ENCODE results near the gene RAPGEFL1.
A peak's percentile ranks its signal among the peaks of the same experiment; 100 is the strongest.
"Not testable (repeated sequence)": the region's sequence is repeated elsewhere in the genome, so short reads cannot be mapped to it uniquely, and the experiment has no call there.

The RAPGEFL1 gene

DNA sequence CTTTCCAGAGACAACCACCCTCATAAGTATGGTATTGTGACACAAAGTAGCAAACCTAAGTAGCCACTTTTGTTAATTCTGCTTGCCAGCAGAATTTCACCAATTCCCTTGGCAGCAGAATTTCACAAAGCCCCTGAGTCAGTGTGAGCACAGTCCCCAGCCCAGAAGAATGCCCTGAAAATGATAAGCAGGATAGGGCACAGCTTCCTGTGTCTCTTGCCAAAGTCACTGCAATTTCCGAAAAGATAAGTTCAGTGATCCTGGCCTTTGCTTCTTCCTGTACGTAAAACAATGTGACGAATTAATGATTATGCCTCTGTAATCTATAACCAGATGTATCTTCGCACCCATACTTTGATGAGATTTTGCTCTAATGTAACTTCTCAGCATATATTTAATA is 25.9 kb downstream of the RAPGEFL1 start:
- DNase-seq (ENCODE audit: low read depth in 2 of 3, low spot score in 1 of 3), result no peak

DNA sequence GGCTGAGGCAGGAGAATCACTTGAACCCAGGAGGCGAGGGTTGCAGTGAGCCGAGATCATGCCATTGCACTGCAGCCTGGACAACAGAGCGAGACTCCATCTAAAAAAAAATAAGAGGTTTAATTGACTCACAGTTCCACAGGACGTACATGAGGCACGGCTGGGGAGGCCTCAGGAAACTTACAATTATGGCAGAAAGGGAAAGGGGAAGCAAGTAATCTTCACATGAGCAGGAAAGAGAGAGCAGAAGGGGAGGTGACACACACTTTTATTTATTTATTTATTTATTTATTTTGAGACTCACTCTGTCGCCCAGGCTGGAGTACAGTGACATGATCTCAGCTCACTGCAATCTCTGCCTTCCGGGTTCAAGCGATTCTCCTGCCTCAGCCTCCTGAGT is 28.9 kb downstream of the RAPGEFL1 start:
- not testable (repeated sequence) for DNase-seq (ENCODE audit: low read depth in 2 of 3, low spot score in 1 of 3)

DNA sequence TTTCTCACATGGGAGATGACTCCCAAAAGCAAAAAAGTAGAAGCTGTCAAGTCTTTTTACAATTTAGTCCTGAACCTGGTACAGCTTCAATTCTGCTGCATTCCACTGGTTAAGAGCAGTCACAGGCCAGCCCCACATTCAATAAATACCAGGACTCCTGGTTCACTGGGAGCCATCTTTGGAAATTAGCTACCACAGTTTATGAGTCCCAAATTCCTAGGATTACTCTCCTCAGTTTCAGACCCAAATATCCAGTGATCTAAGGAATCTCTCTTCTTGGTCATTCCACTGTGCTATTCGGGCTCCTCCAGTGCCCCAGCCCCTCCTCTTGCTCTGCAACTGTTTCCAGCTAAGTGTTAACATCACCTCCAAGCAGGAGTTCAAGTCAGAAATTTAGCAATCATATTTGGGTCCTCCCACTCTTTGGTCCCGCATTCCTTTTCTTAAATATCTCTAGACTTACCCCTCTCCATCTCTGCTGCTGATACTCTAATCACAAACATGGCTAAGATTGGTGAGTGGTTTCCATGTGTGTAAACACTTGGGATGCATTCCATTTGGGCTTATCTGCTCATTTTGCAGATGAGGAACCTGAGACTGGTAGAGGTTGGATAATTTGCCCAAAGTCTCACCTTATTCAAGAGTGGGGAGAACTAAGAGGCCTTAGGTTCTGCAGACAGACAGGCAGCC is 32.3 kb downstream of the RAPGEFL1 start:
- no peak for DNase-seq (ENCODE audit: low read depth in 2 of 3, low spot score in 1 of 3)

- not testable (repeated sequence) for DNase-seq (ENCODE audit: low read depth in 2 of 3, low spot score in 1 of 3)
These were observed 36.6 kb downstream of the RAPGEFL1 start for GRCh38 chr17:40213914-40214313.

- DNase-seq (ENCODE audit: low read depth in 2 of 3, low spot score in 1 of 3), result no peak
These were observed 40.9 kb downstream of the RAPGEFL1 start for GRCh38 chr17:40218006-40218739.

DNA sequence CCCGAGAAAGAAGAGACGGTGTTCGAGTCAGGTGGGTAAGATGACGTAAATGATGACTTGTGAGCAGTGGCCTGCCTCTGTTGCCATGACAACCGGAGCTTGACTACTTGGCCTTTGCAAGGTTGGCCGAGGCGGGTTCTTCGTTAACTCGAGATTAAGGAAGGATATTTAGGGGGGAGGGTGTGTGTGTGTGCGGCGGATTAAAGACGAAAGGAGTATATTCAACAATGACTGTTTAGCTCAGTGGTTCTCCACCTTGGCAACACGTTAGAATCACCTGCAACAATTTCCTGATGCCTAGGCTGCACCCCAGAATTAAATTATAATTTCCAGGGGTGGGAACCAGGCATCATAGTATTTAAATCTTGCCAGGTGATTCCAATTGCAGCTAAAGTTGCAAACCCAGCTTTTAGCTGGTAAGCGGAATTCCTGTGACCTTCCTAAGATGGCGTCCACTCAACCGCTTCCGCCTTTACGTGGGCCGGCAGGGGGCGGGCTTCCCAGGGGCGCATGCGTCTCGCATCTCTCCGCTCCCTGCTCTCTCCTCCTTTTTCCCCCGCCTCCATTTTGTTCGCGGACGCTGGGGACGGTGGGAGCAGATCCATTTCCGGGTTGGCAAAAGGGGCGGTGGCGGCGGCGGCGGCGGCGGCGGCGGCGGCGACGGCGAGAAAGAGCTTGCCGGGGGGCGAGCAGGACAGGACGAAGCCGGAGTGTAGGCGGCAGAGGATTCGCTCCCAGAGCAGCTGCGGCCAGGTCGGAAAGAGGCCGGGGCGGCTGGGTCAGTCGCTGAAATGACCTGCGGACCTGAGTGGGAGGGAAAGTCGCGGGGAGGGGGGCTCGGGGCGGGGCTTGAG is 41.7 kb downstream of the RAPGEFL1 start, which contains the start of gene WIPF2:
Gene WIPF2, plus strand, starts transcription at position 565 of the 854 bp plus-strand sequence. CDS start 37,156 bp downstream, outside the sequence.
- DNase-seq (ENCODE audit: low read depth in 2 of 3, low spot score in 1 of 3), result peak; percentile 94 to 96 (median 95)

DNA sequence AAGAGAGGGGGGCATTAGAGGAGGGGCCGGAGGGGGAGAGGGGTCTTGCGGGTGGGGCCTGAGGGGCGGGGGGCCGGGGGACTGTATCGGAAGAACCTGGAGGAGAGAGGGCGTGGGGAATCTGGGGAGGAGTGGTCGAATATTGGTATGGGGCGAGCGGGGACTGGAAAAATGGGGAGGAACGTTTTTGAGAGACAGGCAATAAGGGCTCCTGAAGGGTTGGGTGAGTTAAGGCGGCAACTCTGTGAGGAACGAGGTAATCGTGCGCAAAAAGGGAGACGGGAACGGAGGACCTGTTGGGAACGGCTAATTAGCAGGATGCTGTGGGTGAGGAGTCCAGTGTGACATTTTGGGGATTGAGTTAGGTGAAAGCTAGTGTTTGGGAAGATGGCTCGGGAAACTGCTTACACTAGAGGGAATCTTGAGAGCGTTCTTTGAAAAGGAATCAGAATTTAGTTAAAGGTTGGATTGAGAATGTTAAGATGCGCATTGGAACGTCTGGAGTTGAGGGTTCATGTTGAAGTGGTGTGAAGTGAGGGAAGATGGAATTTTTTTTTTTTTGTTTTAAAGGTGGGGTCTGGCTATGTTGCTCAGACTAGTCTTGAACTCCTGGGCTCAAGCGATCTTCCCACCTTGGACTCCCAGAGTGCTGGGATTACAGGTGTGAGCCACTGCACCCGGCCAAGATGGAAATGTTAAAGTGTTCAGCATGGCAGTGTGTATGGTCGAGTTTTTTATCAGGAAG is 42.5 kb downstream of the RAPGEFL1 start:
- DNase-seq (ENCODE audit: low read depth in 2 of 3, low spot score in 1 of 3), result peak in 2 of 3 donors; percentile 20 to 30

GRCh38 chr17:40224718-40225550 is 47.7 kb downstream of the RAPGEFL1 start:
- DNase-seq (ENCODE audit: low read depth in 2 of 3, low spot score in 1 of 3), result no peak

DNA sequence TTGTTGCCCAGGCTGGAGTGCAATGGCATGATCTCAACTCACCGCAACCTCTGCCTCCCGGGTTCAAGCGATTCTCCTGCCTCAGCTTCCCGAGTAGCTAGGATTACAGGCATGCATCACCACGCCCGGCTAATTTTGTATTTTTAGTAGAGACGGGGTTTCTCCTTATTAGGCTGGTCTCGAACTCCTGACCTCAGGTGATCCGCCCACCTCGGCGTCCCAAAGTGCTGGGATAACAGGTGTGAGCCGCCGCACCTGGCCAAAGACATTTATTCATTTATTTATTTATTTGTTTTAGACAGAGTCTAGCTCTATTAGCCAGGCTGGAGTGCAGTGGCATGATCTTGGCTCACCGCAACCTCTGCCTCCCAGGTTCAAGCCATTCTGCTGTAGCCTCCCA is 51.9 kb downstream of the RAPGEFL1 start:
- DNase-seq (ENCODE audit: low read depth in 2 of 3, low spot score in 1 of 3), result not testable (repeated sequence)

DNA sequence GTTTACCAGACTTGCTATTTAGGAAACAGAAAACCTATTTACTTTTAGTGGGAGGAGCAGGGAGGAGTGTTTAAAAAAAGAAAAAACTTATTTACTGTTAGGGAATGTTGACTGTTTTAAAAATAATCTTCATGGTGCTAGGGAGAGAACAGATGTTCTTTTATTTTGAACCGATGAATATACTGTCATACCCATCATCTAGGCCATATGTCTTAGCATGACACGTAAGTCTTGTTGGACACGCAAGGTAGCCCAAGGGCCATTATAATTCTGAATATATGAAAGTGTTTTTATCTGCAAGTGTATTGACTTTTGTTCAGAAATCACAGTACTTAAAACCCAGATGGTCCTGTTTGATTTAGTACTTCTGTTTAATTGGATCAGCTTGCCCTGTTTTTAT is 53.4 kb downstream of the RAPGEFL1 start:
- DNase-seq (ENCODE audit: low read depth in 2 of 3, low spot score in 1 of 3), result no peak

- DNase-seq (ENCODE audit: low read depth in 2 of 3, low spot score in 1 of 3), result not testable (repeated sequence)
These were observed 54.7 kb downstream of the RAPGEFL1 start for GRCh38 chr17:40231928-40232327.

GRCh38 chr17:40241252-40241834 is 64.1 kb downstream of the RAPGEFL1 start:
- DNase-seq (ENCODE audit: low read depth in 2 of 3, low spot score in 1 of 3), result no peak

- no peak for DNase-seq (ENCODE audit: low read depth in 2 of 3, low spot score in 1 of 3)
These were observed 65.5 kb downstream of the RAPGEFL1 start for GRCh38 chr17:40242774-40243173.

DNA sequence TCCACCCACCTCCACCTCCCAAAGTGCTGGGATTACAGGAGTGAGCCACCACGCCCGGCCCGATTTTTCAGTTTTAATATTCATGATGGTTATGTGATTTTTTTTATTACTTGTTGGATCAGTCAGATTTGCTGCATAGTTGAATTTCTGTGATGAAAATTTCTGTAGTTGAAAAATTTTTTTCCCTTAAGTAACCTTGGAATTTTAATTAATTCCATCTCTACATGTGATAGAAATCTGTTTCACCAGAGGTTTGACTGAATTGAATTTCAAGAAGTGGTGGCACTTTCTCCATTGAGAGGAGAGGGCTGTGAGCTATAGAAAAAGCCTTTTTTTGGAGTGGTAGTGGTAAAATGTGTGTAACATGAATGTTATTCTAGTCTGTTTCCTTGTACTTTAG is 66.5 kb downstream of the RAPGEFL1 start:
- no peak for DNase-seq (ENCODE audit: low read depth in 2 of 3, low spot score in 1 of 3)

- no peak for DNase-seq (ENCODE audit: low read depth in 2 of 3, low spot score in 1 of 3)
These were observed 67.0 kb downstream of the RAPGEFL1 start for GRCh38 chr17:40244255-40244654.
